Left hindlimb (tissue), 1 donor: Measurements from ENCODE around the gene EDN3.
A peak's percentile ranks its signal among the peaks of the same experiment; 100 is the strongest.

Experiments used
- DNase-seq: peaks from one replicate; pipeline ENCODE4 v3.0.0-alpha.2; 2018

Gene EDN3

GRCh38 chr20:59308493-59309201 is 8.2 kb downstream of the EDN3 start:
- no peak for DNase-seq

- DNase-seq: no peak
Observed at GRCh38 chr20:59309218-59309617, 8.8 kb downstream of the EDN3 start.

DNA sequence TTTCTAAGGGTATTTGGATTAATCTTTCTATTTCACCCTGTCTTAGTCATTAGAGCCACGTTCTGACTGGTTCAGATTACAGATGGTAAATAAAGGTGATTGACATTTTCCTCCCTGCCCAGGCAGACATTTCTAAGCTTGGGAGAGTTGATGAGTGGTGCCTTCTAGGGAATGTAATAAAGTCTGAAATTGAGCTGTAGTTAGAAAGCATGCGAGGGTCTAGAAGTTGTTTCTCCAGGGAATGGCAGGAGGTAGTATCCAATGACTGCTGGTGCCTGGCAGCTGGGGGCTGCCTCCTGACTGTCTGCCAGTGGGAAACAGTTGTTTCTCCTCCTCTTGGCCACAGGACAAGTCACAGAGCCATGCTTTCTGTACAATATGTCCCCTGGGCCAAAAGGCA is 14.6 kb downstream of the EDN3 start:
- peak; percentile 65 for DNase-seq

GRCh38 chr20:59316911-59317731 is 16.7 kb downstream of the EDN3 start:
- DNase-seq: no peak

DNA sequence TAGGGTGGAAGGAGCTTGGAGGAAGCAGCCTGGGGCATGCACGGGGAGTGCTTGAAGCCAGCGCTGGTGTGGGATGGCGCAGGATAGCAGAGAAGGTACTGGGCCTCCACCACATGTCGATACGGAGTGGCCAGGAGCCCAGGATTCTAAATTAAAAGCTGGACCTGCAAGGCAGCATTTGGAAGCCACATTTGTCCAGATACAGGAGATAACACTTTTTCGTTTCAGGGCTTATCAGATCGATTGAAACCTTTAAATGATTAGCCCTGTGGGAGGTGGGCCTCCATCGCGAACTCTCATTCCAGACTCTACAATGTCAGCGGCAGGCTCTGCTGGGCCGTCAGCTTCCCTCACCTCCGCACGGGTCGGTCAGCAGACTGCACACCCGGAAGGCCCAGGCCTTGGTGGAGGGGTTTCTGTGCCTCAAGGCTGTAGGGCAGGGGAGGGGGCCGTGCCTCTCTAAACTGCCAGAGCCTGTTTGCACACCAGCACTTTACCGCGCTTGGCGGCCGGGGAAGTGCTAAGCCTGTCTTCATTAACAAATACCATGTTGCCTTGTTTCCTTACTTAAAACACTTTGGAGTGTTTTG is 17.9 kb downstream of the EDN3 start:
- no peak for DNase-seq

DNA sequence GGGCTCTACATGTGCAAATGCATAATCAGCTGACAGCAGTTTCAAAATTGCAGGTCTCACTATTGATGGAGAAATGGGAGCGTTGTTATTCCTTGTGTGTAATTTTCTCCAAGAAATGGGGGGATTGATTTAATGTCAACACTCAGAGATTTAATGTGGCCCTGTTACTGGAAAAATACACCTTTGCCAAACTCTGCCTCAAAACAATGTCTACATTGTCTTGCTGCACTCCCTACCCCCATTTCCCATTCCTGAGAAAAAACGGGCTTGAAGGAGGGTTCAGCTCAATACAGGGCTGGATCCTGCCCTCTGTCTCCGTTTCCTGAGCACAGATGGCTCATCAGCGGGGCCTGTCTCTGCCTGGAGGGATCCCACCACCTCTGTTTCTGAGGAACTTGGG is 18.4 kb downstream of the EDN3 start:
- no peak for DNase-seq

GRCh38 chr20:59320426-59320825 is 20.0 kb downstream of the EDN3 start:
- no peak for DNase-seq

GRCh38 chr20:59320854-59321647 is 20.6 kb downstream of the EDN3 start:
- no peak for DNase-seq

DNA sequence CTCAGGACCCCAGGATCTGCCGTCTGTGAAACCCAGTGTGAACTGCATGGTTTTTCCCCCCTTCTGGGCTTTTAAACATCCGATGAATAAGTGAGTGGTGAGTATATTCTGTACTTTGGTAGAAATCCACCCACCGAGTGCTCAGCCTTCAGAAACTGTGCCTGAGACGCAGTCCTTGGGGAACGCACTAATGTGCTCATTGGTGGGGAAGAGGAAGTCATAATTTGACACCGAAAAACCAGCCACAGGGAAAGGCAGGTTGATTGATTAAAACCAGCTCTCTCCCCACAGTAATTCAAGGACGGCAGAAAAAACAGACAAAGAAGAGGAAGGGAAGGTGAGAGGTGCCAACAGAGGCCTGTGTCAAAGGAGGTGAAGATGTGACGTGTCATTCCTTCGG is 21.7 kb downstream of the EDN3 start:
- DNase-seq: no peak

GRCh38 chr20:59322585-59323454 is 22.4 kb downstream of the EDN3 start:
- DNase-seq: no peak

DNA sequence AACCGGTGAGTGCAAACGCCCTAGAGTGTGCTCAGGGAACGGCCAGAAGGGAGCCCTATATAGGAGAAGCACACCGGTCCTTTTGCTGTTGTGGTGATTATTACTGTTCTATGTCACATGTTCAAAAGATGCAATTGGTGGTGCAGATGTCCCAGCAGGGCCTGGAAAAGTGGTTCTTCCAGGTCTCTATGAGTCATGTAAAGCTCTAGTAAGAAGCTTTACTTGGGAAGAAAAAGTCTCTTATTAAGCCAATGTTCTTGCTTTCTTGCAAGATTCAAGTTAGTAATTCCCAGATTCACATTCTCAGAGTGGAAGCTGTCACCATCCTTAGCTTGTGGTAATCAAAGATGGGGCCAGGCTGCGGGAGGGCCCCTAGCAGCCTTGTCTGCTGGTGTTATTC is 23.3 kb downstream of the EDN3 start:
- DNase-seq: no peak

DNA sequence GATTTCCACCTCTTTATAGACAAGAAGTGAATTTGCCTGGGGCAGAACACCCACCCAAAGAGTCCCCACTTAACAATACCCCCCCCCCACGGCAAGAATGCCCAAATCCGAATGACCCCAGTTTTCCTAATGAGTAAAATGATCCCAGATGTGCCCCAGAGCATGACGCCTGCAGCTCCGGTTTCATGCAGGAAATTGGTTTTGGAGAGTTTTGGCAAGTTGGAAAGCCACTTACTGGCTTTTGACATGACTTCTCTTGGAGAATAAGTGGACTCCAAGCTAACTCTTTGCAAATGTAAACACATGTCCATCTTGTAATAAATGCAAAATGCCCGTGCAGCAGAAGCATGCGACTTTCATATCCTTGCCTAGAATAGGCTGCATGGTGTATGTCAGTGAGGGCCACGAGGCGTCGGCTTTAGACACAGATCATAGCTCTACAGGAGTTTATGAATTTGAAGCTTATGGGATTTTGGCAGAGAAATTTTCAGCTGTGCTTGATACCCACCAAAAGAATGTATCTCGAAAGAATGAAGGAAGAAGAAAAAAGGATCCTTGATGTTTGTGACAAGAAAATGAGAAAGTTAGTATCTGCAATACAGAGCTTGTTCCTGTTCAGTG is 24.2 kb downstream of the EDN3 start:
- no peak for DNase-seq

- DNase-seq: no peak
Observed at GRCh38 chr20:59325142-59325523, 24.7 kb downstream of the EDN3 start.

GRCh38 chr20:59326188-59326587 is 25.8 kb downstream of the EDN3 start:
- DNase-seq: no peak

GRCh38 chr20:59328071-59328470 is 27.7 kb downstream of the EDN3 start:
- no peak for DNase-seq

- DNase-seq: no peak
Observed at GRCh38 chr20:59331721-59332329, 31.4 kb downstream of the EDN3 start.

DNA sequence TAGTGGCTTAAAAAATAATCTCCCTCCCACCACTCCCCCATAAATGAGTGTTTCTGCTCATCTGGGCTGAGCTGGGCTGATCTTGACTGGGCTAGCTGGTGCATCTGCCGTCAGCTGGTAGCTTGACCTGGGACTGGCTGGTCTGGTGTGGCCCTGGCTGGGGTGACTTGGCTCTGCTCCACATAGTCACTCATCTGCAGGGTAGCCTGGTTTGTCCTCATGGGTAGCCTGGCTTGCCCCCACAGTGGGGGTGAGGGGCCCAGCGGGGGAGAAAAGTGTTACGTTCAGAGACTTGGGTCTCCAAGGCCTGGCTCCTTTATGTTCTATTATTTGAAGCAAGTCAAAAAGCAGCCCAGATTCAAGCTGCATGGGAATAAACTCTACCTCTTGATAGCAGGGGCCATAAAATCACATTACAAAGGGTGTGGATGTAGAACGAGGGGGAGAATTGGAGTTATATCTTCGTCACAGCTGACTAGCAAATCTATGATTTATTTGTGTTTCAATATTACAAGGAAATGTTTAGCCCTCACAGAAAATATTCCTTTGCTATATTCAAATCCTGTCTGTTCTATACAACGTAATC is 32.9 kb downstream of the EDN3 start:
- DNase-seq: no peak

DNA sequence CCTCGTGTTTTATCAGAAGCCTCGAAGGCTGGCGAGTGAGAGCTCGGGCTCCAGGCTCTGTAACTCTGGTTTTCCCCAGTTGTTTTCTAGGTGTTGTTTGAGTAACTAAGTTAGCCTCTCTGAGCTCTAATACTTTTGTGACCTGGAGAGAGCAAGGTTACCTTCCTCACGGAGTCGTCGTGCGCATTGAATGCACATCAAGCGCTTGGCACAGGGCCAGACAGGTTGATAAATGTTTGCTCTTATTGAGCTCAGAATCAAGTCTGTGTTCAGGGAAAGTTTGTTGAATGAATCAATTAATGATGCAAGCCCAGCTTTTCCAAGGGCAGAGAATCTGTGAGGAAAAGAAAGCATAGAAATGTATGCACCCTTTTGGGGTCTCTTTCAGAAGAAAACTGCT is 33.5 kb downstream of the EDN3 start:
- no peak for DNase-seq

DNA sequence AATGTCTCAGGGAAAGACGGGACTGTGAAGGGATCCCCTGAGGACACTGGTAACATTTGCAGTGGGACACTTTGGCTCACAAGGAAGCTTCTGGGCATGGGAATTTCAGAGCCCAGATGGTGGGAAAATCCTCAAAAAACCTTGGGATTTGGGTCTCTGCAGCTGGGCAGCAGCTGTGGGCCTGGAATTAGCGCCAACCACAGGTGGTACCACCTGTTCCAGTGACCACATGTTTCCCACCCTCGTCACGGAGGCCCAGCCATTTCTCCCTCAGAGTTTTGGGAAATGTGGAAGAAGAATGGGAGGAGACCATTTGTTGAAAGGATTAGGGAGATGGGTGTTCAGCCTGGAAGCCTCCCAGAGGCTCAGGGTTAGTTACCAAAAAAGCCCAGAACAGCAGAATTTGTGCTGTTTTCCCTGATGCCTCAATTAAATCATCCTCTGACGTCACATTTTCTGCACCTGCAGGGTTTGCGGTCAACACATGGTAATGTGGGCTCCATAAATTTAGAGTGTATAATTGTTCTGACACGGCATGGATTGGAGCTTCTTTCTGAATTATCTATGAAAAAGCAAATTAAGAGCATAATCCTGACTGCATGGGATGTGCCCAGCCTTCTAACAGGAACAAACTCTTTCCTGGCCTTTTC is 34.4 kb downstream of the EDN3 start:
- peak; percentile 73 for DNase-seq

- DNase-seq: no peak
Observed at GRCh38 chr20:59335377-59335776, 35.0 kb downstream of the EDN3 start.
